HPDE6-E6E7 (cell line): ENCODE measurements around the gene IGSF9B.

ENCODE experiments used
- DNase-seq: peaks from one replicate; pipeline ENCODE4 v3.0.0; 2011; ENCODE audit warnings: missing footprints; ENCODE audit errors: extremely low spot score

IGSF9B gene

DNA sequence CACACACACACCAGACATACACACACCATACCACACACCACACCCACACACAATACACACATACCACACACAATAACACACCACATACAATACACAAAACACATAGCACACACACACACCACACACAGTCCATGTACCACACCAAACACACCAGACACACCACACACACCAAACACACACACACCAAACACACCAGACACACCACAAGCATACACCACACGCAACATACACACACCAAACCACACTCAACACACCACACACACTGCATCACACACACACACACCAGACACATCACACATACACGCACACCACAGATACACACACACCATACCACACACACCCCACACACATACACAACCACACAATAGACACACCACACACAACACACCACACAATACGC, 54.8 kb downstream of the IGSF9B start:
- no peak for DNase-seq

GRCh38 chr11:133901316-133901715, 55.5 kb downstream of the IGSF9B start:
- DNase-seq = no peak

GRCh38 chr11:133900176-133901105, 56.3 kb downstream of the IGSF9B start:
- no peak for DNase-seq

- no peak for DNase-seq
These were observed 58.0 kb downstream of the IGSF9B start for GRCh38 chr11:133898770-133899115.

GRCh38 chr11:133898031-133898769, 58.6 kb downstream of the IGSF9B start:
- DNase-seq = no peak

DNA sequence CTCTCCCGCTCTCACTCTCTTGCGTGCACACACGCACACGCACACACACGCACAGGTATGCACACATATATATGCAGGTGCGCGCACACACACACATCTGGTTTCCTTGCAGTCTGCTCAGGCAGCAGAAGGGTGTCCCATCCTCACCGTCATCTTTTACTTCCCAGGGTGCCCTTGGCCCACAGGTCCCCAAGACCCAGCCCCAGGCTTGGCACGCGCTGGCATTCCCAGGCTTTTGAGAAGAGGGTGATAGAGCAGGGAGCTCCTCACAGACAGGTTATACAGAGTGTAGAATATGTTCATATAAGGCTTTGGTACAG, 59.5 kb downstream of the IGSF9B start:
- DNase-seq = no peak

DNA sequence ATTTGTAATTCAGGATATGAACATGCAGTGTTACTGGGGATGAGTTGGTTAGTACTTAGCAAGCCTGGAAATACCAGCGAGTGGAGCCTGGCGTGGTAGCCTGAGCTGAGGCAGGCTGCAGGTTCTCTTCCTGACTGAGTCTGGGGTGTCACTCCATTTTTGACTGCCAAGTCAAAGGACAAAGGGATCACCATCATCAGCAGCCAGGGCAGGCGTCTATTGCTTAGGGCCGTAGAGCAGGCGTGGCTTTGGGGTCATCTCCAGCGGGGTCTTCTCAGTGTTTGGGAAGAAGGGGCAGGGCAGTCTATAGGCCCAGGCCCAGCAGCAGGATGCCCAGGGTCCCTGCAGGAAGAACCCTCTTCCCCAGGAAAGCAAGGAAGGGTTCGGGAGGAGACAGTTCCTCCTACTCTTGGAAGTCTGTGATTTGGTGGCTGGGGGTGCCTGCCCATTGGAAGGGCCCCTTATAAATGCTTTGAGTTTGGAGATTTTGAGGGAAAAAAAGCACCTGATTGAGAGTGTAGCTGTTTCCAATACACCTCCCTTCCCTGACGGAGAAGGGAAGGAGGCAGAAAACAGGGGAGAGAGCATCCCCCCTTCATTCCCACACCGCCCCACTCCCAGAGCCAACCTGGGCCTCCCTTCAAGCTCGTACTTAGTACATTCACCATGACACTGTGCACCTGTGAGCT, 60.0 kb downstream of the IGSF9B start:
- no peak for DNase-seq

GRCh38 chr11:133896028-133896427, 60.7 kb downstream of the IGSF9B start:
- no peak for DNase-seq

GRCh38 chr11:133895551-133895950, 61.2 kb downstream of the IGSF9B start:
- DNase-seq = no peak

GRCh38 chr11:133895061-133895479, 61.7 kb downstream of the IGSF9B start:
- no peak for DNase-seq

DNA sequence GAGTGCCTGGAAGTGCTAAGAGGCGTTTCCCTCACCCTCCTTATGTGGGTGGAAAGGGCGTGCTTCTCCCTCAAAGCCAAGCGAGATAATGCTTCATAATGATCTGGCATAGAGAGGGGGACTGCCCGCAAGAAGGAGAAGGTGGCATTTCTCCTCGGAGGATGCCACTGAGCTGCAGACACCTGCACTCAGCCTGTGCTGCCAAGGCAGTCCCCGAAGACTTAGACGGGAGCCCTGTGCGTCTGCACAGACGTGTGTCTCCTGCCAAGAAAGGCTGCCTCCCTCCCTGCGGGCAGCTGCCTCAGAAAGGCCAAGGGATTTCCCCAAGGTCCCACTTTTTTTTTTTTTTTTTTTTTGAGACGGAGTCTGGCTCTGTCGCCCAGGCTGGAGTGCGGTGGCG, 63.4 kb downstream of the IGSF9B start:
- no peak for DNase-seq

DNA sequence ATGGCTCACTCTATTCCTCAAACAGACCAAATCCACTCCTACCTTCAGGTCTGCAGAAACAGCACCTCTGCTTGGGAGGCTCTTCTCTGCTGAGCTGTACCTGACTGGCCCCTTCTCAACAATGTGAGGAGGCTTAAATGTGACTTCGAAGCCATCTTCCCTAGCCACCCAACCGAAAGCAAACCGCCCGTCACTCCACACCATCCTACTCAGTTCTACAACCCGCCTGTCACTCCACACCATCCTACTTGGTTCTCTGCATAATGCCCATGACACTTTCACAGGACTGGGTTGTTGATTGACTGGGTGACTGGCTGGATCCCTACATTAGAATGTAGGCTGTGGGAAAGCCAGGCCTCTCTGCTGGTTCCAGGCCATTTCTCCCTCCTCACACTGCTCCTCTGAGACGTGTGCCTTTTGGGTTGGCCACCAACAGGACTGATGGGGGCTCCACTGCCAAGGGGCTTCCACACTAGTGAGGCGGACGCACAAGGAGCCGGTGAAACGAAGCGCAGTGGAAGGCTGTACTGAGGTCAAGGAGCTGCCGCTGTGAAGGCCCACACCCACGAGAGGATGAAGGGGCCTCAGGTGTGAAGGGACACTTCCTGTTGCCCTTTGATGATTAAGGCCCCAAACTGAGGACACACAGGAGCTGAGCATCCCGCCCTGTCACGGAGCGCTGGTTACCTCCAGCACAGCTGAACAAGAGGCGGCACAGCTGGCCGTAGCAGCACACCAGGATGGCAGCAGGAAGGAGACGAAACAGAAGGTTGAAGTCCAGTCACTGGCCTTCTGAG, 64.0 kb downstream of the IGSF9B start:
- no peak for DNase-seq

- DNase-seq = no peak
These were observed 64.6 kb downstream of the IGSF9B start for GRCh38 chr11:133892126-133892525.

GRCh38 chr11:133889893-133890292, 66.9 kb downstream of the IGSF9B start:
- DNase-seq = no peak

DNA sequence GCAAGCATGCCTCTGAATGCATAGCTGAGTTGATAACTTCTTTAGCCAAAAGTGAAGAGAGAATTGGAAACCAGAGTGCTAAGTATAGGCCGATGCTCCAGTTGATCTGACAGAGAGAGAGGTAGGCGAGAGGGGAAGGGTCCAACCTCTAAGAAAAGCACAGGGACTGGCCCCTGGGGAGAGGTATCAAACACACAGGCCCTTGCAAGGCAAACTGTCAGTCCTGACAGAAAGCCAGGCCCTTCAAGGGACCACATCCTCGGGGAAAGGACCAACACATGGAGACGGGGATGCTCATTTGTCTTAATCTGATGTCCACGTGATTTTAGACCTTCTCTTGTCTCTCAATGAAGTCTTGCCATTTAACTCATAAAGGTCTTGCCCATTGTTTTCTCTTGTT, 67.6 kb downstream of the IGSF9B start:
- DNase-seq = no peak

DNA sequence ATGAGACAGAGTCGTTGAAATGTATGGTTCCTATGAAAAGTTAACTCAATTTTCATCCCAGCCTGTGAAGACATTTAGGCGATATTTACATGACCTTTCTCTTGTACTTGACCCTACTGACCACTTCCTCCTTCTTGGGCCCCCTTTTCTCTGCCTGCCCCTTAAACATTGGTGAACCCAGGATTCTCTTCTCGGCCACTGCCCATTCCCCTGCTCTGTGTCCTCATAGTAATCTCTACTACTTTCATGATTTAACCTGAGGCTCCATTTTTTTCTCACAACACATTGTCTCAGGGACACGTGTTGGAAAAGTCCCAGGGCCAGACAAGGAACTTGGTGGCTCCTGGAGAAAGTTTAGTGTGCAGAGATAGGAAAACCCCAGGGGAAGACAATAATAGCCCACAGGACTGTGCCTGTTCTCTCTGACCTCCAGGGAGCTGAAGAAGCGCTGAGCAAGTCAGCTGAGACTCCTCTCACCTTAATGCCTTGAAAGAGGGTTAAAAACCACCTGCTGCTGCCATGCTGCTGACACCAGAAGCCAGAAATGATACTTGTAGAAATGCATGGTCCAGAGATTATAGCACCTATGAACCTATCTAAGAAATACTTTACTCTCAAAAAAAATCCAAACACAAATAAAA, 69.0 kb downstream of the IGSF9B start:
- no peak for DNase-seq

- DNase-seq = no peak
These were observed 70.7 kb downstream of the IGSF9B start for GRCh38 chr11:133886029-133886428.

DNA sequence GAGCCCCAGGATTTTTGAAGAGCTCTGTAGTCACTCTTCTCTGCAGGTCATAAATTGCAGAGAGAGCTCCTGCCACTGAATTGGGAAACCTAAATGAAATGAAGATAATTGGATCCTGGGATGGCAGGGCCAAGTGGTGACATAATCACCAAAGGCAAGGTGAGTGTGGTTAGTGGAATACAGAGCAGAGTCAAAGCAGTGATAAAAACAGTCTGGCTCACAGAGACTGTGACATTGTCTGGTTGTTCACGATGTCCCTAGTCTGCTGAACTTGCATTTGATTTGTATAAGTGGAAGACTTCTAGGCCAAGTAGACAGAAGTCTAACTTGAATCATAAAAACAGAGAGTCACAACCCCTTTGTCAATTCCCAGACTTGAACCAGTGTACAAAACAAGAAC, 84.6 kb downstream of the IGSF9B start:
- DNase-seq = no peak

DNA sequence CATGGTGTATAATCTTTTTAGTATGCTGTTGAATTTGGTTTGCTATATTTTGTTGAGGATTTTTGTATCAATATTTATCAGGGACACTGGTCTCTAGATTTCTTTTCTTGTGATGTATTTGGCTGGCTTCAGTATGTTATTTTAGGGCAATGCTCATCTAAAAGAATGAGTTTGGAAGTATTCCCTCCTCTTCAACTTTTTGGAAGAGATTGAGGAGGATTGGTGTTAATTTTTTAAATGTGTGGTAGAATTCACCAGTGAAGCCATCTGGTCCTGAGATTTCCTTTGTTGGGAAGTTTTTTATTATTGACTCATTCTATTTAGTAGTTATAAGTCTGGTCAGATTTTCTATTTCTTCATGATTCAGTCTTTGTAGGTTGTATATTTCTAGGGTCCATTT, 89.3 kb downstream of the IGSF9B start:
- DNase-seq = no peak

DNA sequence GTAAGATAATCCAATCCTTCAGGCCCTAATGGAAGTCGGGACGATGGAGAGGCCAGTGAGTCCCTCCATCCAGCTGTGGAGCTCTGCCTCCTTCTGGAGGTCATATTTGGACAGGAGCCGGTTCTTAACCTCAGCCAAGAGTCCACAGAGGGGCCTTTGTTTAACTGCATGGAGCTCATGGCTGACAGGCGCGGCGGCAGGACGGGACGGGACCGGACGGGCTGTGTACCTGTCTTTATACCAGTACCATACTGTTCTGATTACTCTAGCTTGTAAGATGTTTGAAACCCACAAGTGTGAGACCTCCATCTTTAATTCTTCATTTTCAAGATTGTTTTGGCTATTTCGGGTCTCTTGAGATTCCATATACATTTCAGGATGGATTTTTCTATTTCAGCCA, 91.3 kb downstream of the IGSF9B start:
- no peak for DNase-seq

DNA sequence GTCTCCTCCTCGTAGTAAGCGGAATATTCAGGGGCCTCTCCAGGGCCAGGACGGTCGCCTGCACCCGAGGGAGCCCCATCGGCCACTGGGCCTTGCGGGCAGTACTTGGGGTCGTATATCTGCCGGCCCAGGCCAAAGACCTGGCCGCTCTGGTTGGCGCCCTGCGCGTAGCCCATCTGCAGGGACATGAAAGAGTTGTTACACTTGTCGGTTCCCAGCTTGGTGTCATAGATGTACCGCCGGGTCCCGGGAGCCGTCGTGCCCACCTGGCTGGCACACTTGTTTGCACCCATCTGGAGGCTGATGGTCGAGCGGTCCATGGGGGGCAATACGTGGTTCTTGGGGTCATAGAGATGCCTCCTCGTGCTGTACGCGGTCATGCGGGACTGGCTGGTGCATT, 92.0 kb downstream of the IGSF9B start:
- no peak for DNase-seq
